ENCODE results near the gene PCSK9. TPM values are rescaled to one million over a fixed set of nuclear protein-coding genes. Genes with fewer than 3 reads are reported as not detected.
A peak's percentile ranks its signal among the peaks of the same experiment; 100 is the strongest.

Gene PCSK9
- total RNA-seq, 1 donor from 2014 or later, result not detected

DNA sequence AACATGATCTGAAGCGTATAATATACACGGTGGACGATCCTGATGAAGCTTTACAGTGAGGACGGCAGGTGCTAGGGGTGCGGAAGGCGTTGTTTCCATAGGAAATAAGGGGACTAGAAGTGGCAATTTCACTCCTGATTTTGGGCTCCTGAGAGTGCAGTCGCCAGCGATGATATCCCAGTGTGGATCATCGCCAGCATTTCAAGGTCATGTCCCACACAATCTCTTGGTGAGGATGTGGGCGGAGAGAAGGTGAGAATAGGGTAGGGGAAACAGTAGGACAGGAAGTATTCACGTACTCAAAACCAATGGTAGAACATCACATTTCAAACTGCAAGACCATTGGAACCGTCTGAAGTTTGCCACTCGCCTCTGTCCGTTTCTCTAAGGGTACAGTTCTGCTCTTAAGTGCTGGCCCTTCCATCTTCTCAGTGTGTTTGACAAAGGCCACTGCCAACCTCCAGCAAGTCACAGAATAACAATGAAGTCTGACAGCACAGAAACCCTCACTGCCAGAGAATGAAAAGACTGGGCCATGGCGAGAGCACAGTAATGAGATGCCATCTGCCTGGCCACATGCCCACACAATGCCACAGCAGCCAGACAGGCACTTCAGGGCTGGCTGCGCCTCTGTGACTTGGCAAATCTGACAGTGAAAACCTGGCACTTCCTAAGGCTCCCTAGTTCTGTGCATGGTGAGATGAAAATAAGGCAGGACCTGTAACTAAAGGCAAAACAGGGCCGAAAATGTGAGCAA lies 27.9 kb downstream of the PCSK9 start:
- intact Hi-C loops (cut with DNase I), result no loop called here
- ATAC-seq (peak; percentile 66), DNase-seq (ENCODE audit: missing footprints) (no peak)

DNA sequence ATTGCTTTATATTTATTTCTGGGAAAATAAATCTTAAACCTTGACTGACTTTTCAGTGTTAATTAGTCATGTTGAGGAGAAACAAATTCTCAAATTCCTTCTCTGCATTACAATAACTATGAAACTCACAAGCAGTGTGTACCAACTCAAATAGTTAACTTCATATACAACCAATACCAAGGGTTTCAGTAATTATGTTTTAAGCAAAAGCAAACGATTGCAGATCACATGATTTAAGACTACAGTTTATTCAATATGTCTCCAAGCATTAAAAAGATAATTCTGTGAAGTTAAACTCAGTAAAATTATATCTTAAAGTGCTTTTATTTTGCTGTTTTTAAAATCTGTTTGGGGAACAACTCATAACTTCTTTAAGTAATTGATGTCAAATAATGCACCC lies 28.6 kb downstream of the PCSK9 start:
- DNase-seq (ENCODE audit: missing footprints) (no peak), ATAC-seq (no peak)
- intact Hi-C loops (cut with DNase I), result no loop called here

- ATAC-seq (no peak), DNase-seq (ENCODE audit: missing footprints) (no peak)
- intact Hi-C loops (cut with DNase I), result no loop called here
Measured at GRCh38 chr1:55068638-55069037, 29.3 kb downstream of the PCSK9 start.

GRCh38 chr1:55069280-55069679 lies 29.9 kb downstream of the PCSK9 start:
- DNase-seq (ENCODE audit: missing footprints), result no peak
- intact Hi-C loops (cut with DNase I), result no loop called here

DNA sequence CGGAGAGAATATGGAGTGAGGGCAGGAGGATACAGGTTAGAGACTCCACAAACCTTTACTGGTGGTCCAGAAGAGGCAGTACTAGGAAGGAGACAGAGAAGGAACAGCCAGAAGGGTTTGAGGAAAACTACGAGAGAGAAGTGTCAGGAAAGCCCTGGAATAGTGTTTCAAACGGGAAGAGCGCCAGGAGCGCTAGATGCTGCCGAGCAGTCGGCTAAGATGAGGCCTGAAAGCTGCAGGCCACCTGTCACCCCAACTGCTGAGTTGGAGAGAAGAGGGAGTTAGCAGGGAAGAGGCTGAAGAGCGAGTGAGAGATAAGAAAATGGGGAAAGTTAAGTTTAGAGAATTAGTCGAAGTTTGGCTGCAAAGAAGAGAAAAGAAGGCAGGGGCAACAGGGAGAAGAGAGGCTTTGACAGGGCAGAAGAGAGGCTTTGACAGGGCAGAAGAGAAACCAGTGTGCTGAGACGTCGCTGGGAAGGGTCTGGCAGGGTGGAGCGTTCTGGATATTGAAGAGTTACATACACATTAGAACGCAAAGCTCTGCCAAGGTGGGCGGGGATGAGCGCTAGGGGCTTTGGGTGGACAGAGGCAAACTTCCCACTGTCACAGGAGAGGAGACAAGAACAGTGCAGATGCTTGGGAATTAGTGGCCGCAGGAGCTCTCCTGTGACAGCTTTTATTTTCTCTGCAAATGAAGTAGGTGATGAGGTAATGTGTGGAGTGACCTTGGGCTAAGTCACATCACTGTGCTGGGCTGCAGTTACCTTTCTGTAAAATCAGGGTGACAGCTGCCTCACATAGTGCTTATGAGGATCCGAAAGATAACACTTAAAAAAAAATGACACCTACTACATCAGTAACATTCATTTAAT lies 31.2 kb downstream of the PCSK9 start:
- ATAC-seq (no peak), DNase-seq (ENCODE audit: missing footprints) (no peak)
- intact Hi-C loops (cut with DNase I), result no loop called here

More at GRCh38 chr1:55069280-55069679, 29.9 kb downstream of the PCSK9 start:
- ATAC-seq, result no peak

GRCh38 chr1:55071477-55071876 lies 32.1 kb downstream of the PCSK9 start:
- no peak for DNase-seq (ENCODE audit: missing footprints)
- ATAC-seq, result peak; percentile 51
- intact Hi-C loops (cut with DNase I), result no loop called here

- ATAC-seq, result no peak
- intact Hi-C loops (cut with DNase I), result no loop called here
- DNase-seq (ENCODE audit: missing footprints), result no peak
Measured at GRCh38 chr1:55073187-55073916, 34.0 kb downstream of the PCSK9 start.

DNA sequence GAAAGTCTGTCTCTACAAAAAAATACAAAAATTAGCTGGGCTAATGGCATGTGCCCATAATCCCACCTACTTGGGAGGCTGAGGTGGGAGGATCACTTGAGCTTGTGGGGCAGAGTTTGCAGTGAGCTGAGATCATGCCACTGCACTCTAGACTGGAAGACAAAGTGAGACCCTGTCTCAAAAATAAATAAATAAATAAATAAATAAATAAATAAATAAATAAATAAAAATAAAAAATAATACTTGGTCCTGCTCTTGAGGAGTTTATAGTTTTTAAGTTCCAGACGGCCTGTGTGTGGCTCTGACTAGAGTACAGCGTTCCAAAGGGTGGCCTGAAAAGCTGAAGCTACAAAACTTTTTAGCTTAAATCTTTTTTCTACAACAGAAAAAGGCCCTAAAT lies 35.1 kb downstream of the PCSK9 start:
- intact Hi-C loops (cut with DNase I), result no loop called here
- no peak for ATAC-seq

GRCh38 chr1:55076356-55076755 lies 37.0 kb downstream of the PCSK9 start:
- DNase-seq (ENCODE audit: missing footprints), result no peak
- intact Hi-C loops (cut with DNase I), result no loop called here
- ATAC-seq, result no peak

More for the DNA sequence above, 35.1 kb downstream of the PCSK9 start:
- no peak for DNase-seq (ENCODE audit: missing footprints)

GRCh38 chr1:55078470-55078869 lies 39.1 kb downstream of the PCSK9 start:
- intact Hi-C loops (cut with DNase I), result no loop called here
- ATAC-seq (no peak), DNase-seq (ENCODE audit: missing footprints) (no peak)

- peak; percentile 26 for ATAC-seq
- intact Hi-C loops (cut with DNase I), result no loop called here
Measured at GRCh38 chr1:55079651-55080050, 40.3 kb downstream of the PCSK9 start.

DNA sequence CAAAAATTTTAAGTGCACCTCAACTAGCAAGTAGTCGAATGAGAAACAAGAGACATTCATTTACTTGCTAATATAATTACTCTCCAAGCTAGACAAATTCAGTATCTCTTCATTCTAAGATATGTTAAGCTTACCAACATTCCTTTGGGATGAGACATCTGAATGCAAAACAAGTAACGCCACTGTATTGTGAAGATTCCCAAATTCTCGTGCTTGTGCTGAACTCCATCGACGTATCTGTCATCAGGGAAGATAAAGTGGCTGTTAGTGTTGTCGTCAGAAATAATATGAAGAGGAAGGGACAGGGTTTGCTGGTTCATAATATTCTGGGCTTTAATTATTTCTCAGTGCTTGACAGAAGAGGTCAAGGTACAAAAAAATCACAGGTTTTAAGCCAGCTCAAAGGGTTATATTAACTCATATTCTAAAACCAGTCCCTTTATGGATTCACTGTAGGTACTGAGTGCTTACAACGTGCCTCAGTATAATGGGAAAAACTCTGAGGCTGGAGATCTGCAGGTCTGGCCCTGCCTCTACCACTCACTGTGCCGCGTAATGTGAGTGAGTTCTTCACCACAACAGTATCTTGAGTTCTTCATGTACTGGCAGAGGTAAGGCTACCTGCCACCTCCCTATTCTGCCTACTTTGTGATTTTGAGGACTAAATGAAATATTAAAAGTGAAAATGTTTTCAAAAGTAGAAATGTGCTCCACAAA lies 42.0 kb downstream of the PCSK9 start:
- intact Hi-C loops (cut with DNase I), result no loop called here
- peak; percentile 20 for ATAC-seq
- DNase-seq (ENCODE audit: missing footprints), result no peak

More at GRCh38 chr1:55079651-55080050, 40.3 kb downstream of the PCSK9 start:
- DNase-seq (ENCODE audit: missing footprints), result no peak

DNA sequence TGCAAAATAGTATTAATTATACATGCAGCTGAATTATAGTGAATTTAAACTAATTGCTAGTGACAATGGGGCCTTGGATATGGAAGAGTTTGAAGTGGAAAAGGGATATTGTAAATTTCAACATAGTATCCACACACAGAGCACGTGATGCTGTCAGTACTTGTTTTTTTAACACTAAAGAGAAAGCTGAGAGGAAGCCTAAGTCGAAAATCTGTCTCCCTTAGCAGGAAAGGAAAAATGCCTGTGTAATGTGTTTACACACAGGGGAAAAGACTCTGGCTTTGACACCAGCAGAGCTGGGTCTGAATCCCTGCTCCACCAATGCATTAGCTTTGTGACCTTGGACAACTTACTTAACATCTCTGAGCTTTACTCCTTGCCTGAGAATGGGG lies 42.6 kb downstream of the PCSK9 start:
- intact Hi-C loops (cut with DNase I), result no loop called here
- DNase-seq (ENCODE audit: missing footprints), result no peak
- ATAC-seq, result peak; percentile 28

GRCh38 chr1:55084257-55084656 lies 44.9 kb downstream of the PCSK9 start:
- DNase-seq (ENCODE audit: missing footprints), result no peak
- intact Hi-C loops (cut with DNase I), result no loop called here
- no peak for ATAC-seq

GRCh38 chr1:55087439-55087838 lies 48.1 kb downstream of the PCSK9 start:
- intact Hi-C loops (cut with DNase I), result no loop called here
- DNase-seq (ENCODE audit: missing footprints) (no peak), ATAC-seq (no peak)

GRCh38 chr1:55088413-55088812 lies 49.1 kb downstream of the PCSK9 start:
- ATAC-seq (no peak), DNase-seq (ENCODE audit: missing footprints) (no peak)
- intact Hi-C loops (cut with DNase I), result no loop called here

DNA sequence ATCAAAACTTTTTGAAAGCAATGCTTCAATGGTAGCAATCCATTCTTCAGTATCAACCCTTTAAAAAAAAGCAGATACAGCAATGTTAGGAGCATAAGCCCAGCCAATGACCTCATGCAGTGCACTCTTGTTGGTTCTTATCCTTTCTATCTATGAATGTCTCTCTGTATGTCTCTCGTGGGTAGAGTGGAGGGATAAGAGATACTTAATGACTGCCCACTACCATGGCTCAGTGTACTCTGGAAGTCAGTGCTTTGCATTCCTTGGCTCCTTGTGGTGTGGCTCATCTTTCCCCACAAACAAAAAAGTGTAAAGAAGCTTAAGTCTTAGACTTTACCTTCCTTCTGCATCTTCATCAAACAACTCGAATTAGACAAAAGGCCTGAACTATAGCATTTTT lies 50.3 kb downstream of the PCSK9 start:
- no peak for ATAC-seq
- intact Hi-C loops (cut with DNase I), result no loop called here
- DNase-seq (ENCODE audit: missing footprints), result no peak

DNA sequence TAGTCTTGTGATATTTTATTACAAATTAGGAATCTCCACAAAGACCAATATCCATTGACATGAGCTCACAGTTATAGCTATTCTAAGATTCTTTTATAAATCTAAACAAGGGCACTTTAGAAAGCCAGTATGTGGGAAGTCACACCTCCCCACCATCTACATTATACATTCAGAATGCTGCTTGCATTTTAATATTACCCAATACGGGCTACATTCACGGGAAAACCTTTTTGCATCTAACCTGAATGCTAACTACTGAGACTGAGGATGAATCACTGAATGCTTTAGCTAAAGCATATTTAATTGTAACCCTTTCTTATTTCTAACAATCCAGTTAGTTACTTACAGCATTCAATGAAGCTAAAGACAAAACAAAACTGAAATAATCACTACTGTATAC lies 53.1 kb downstream of the PCSK9 start:
- ATAC-seq (no peak), DNase-seq (ENCODE audit: missing footprints) (no peak)
- intact Hi-C loops (cut with DNase I), result no loop called here

DNA sequence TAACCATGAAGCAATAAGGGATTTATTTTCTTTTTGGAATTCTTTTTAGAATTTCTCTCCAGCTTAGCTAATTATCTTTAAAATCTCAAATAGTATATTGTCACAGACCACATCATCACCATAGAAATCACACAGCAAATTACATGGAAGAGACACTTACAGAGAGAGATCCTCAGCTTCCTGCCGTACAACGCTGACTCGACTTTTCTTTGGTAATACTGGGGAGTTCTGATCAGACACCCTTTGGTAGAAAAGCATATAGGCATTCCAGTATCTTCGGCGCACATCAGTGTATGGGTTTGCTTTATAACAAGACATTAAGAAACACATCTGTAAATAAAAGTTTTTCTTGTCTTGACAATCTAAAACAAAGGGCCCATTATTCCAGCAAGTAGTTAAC lies 55.7 kb downstream of the PCSK9 start:
- DNase-seq (ENCODE audit: missing footprints) (no peak), ATAC-seq (no peak)
- intact Hi-C loops (cut with DNase I), result no loop called here

Data from Right ventricle myocardium inferior (tissue), 1 donor.